IMR-90 (cell line): Measurements from ENCODE around the gene BATF. TPM values are rescaled to one million over a fixed set of nuclear protein-coding genes. Genes with fewer than 3 reads are reported as not detected.

ENCODE experiments used
- ATAC-seq: fragments of 200-7000 bp; cut with Tn5 transposase; 2 replicates; pipeline ENCODE4 v1.9.1; 2020; ENCODE audit warnings: low read depth, mild to moderate bottlenecking, moderate library complexity
- BruUV-seq: library from RNA; stranded (reverse); fragments of 400-500 nt; replicated peaks from 2 replicates; lab custom pipeline; 2021; lab: Mats Ljungman, UMichigan
- CTCF ChIA-PET: fragments of 300-600 bp; formaldehyde crosslinking; extraction: SDS; loops from one replicate; lab custom pipeline; 2021; ENCODE audit warnings: antibody characterized with exemption; lab: Yijun Ruan, JAX
- POLR2A ChIA-PET: fragments of 300-600 bp; sonication (Branson Sonifier 250); formaldehyde crosslinking; loops from one replicate; lab custom pipeline; 2022; ENCODE audit warnings: antibody characterized with exemption; ENCODE audit not compliant: unreplicated experiment; lab: Charles Lee
- DNase-seq: peaks from one replicate; pipeline ENCODE4 v3.0.0; 2013
- H2AFZ ChIP-seq: replicated peaks from 2 replicates; pipeline ENCODE3; 2013; ENCODE audit warnings: low read length, mild to moderate bottlenecking; ENCODE audit not compliant: poor library complexity
- H2AK5ac ChIP-seq: 2 replicates; pipeline ENCODE4 v1.6.1; 2013; ENCODE audit warnings: low read depth, low read length, inconsistent platforms
- H2AK9ac ChIP-seq: replicated peaks from 2 replicates; pipeline ENCODE3; 2013; ENCODE audit warnings: mild to moderate bottlenecking, low read depth, low read length, moderate library complexity; ENCODE audit not compliant: poor library complexity
- H2BK120ac ChIP-seq: 2 replicates; pipeline ENCODE4 v1.6.1; 2013; ENCODE audit warnings: low read depth, low read length, inconsistent platforms
- H2BK15ac ChIP-seq: 3 replicates; pipeline ENCODE4 v1.6.1; 2013; ENCODE audit warnings: low read depth, low read length, inconsistent platforms
- H2BK20ac ChIP-seq: 2 replicates; pipeline ENCODE4 v1.6.1; 2013; ENCODE audit warnings: low read depth, mild to moderate bottlenecking, inconsistent platforms, low read length, moderate library complexity
- H2BK5ac ChIP-seq: 2 replicates; pipeline ENCODE4 v1.6.1; 2013; ENCODE audit warnings: mild to moderate bottlenecking, low read depth, low read length, inconsistent platforms; ENCODE audit not compliant: poor library complexity, severe bottlenecking
- H3K14ac ChIP-seq: replicated peaks from 2 replicates; pipeline ENCODE4 v1.6.1; 2013; ENCODE audit warnings: low read depth, low read length, inconsistent platforms
- H3K18ac ChIP-seq: 2 replicates; pipeline ENCODE4 v1.6.1; 2013; ENCODE audit warnings: low read depth, low read length, control low read depth
- H3K23ac ChIP-seq: 2 replicates; pipeline ENCODE4 v1.6.1; 2013; ENCODE audit warnings: low read depth, low read length, inconsistent platforms
- H3K27ac ChIP-seq: 2 replicates; pipeline ENCODE4 v1.5.1; 2013; ENCODE audit warnings: mild to moderate bottlenecking, control low read depth, low read length; ENCODE audit not compliant: insufficient read depth
- H3K27me3 ChIP-seq: 2 replicates; pipeline ENCODE4 v1.6.1; 2013; ENCODE audit warnings: low read length; ENCODE audit not compliant: control insufficient read depth, insufficient read depth
- H3K36me3 ChIP-seq: 2 replicates; pipeline ENCODE4 v1.6.1; 2013; ENCODE audit warnings: low read length, mixed read lengths; ENCODE audit not compliant: control insufficient read depth, insufficient read depth
- H3K4ac ChIP-seq: 2 replicates; pipeline ENCODE4 v1.6.1; 2013; ENCODE audit warnings: low read depth, low read length, inconsistent platforms
- H3K4me1 ChIP-seq: 2 replicates; pipeline ENCODE4 v1.6.1; 2013; ENCODE audit warnings: low read length, mixed read lengths; ENCODE audit not compliant: control insufficient read depth, insufficient read depth
- H3K4me2 ChIP-seq: 2 replicates; pipeline ENCODE4 v1.6.1; 2013; ENCODE audit warnings: low read depth, mild to moderate bottlenecking, control low read depth, low read length, moderate library complexity
- H3K4me3 ChIP-seq: 2 replicates; pipeline ENCODE4 v1.5.1; 2013; ENCODE audit warnings: low read depth, mild to moderate bottlenecking, control low read depth, low read length, moderate library complexity; ENCODE audit not compliant: insufficient read depth
- H3K56ac ChIP-seq: 2 replicates; pipeline ENCODE4 v1.6.1; 2013; ENCODE audit warnings: low read length, inconsistent platforms; ENCODE audit not compliant: insufficient read depth; ENCODE audit errors: extremely low read depth
- H3K79me1 ChIP-seq, 2 experiments: 2 replicates each; pipeline ENCODE4 v1.6.1; 2013; ENCODE audit warnings: low read length in 2 of 2, inconsistent platforms in 1 of 2, low read depth in 1 of 2
- H3K9ac ChIP-seq: 2 replicates; pipeline ENCODE4 v1.6.1; 2013; ENCODE audit warnings: low read depth, low read length, control low read depth
- H3K9me1 ChIP-seq: 2 replicates; pipeline ENCODE4 v1.6.1; 2013; ENCODE audit warnings: low read length, inconsistent platforms; ENCODE audit not compliant: insufficient read depth
- H3K9me3 ChIP-seq: 2 replicates; pipeline ENCODE4 v1.6.1; 2013; ENCODE audit warnings: low read length; ENCODE audit not compliant: control insufficient read depth, insufficient read depth
- H4K20me1 ChIP-seq: 2 replicates; pipeline ENCODE4 v1.6.1; 2013; ENCODE audit warnings: low read length, inconsistent platforms; ENCODE audit not compliant: insufficient read depth
- H4K5ac ChIP-seq: 2 replicates; pipeline ENCODE4 v1.6.1; 2013; ENCODE audit warnings: mild to moderate bottlenecking, low read depth, low read length, control low read depth
- H4K8ac ChIP-seq, 2 experiments: 2 replicates each; pipeline ENCODE4 v1.6.1; 2013; ENCODE audit warnings: low read depth in 2 of 2, low read length in 2 of 2, control low read depth in 1 of 2, inconsistent platforms in 1 of 2
- H4K91ac ChIP-seq: 2 replicates; pipeline ENCODE4 v1.6.1; 2013; ENCODE audit warnings: low read depth, low read length, inconsistent platforms; ENCODE audit not compliant: insufficient read depth
- BHLHE40 ChIP-seq: fragments of 150-350 bp; IDR thresholded peaks from 2 replicates; pipeline ENCODE4 v1.6.1; 2016; ENCODE audit warnings: mild to moderate bottlenecking, low read depth, low read length
- CEBPB ChIP-seq: IDR thresholded peaks from 2 replicates; pipeline ENCODE4 v1.6.1; 2012; ENCODE audit warnings: low read depth, low read length, improper control_type of control experiment
- CHD1 ChIP-seq: IDR thresholded peaks from 2 replicates; pipeline ENCODE4 v1.6.1; 2012; ENCODE audit warnings: low read depth, low read length, improper control_type of control experiment
- CTCF ChIP-seq: conservative IDR thresholded peaks from 2 replicates; pipeline ENCODE4 v1.5.1; 2012; ENCODE audit warnings: mild to moderate bottlenecking, low read depth, low read length, improper control_type of control experiment
- ELK1 ChIP-seq: fragments of 150-350 bp; IDR thresholded peaks from 2 replicates; pipeline ENCODE4 v1.6.1; 2016; ENCODE audit warnings: low read depth, mild to moderate bottlenecking, low read length, moderate library complexity, borderline replicate concordance
- FOS ChIP-seq: fragments of 150-350 bp; IDR thresholded peaks from 2 replicates; pipeline ENCODE4 v1.6.1; 2016; ENCODE audit warnings: low read depth, low read length
- MAFK ChIP-seq: IDR thresholded peaks from 2 replicates; pipeline ENCODE4 v1.6.1; 2012; ENCODE audit warnings: low read depth, low read length, improper control_type of control experiment
- MAZ ChIP-seq: IDR thresholded peaks from 2 replicates; pipeline ENCODE4 v1.6.1; 2012; ENCODE audit warnings: low read depth, mild to moderate bottlenecking, low read length, improper control_type of control experiment, moderate library complexity, borderline replicate concordance
- MXI1 ChIP-seq: IDR thresholded peaks from 2 replicates; pipeline ENCODE4 v1.6.1; 2012; ENCODE audit warnings: low read depth, mild to moderate bottlenecking, low read length, moderate library complexity, borderline replicate concordance
- NFE2L2 ChIP-seq: fragments of 150-350 bp; IDR thresholded peaks from 2 replicates; pipeline ENCODE4 v1.6.1; 2016; ENCODE audit warnings: low read depth, mild to moderate bottlenecking, low read length
- POLR2A ChIP-seq: IDR thresholded peaks from 2 replicates; pipeline ENCODE4 v1.6.1; 2012; ENCODE audit warnings: mild to moderate bottlenecking, low read depth, low read length
- RAD21 ChIP-seq: IDR thresholded peaks from 2 replicates; pipeline ENCODE4 v1.6.1; 2012; ENCODE audit warnings: low read length, improper control_type of control experiment
- RCOR1 ChIP-seq: IDR thresholded peaks from 2 replicates; pipeline ENCODE4 v1.6.1; 2012; ENCODE audit warnings: mild to moderate bottlenecking, low read length, improper control_type of control experiment; ENCODE audit not compliant: insufficient replicate concordance
- RFX5 ChIP-seq: IDR thresholded peaks from 2 replicates; pipeline ENCODE4 v1.8.0; 2012; ENCODE audit warnings: low read depth, mild to moderate bottlenecking, low read length, moderate library complexity
- SMC3 ChIP-seq: fragments of 150-350 bp; IDR thresholded peaks from 2 replicates; pipeline ENCODE4 v1.6.1; 2016; ENCODE audit warnings: low read depth, mild to moderate bottlenecking, antibody characterized with exemption, low read length, moderate library complexity
- USF2 ChIP-seq: fragments of 150-350 bp; IDR thresholded peaks from 2 replicates; pipeline ENCODE4 v1.6.1; 2017; ENCODE audit warnings: mild to moderate bottlenecking, antibody characterized with exemption, low read length, low read depth
- WGBS, 2 experiments: methylation state at CpG; one replicate each; pipeline versions ENCODE4 v1.1.5 to v1.1.7; 2013; ENCODE audit warnings: missing lambda C conversion rate in 2 of 2; ENCODE audit not compliant: insufficient read length in 1 of 2; ENCODE audit errors: extremely low coverage in 2 of 2; 5-methylcytosine and 5-hydroxymethylcytosine counted together
- dilution Hi-C: fragments of 300-500 bp; cut with HindIII; formaldehyde crosslinking; loops from one replicate; pipeline ENCODE4 v1.14.3; 2018; ENCODE audit warnings: low sequenced_read_pairs; ENCODE audit not compliant: unreplicated experiment
- in situ Hi-C: fragments of 300-500 bp; cut with MboI; formaldehyde crosslinking; loops from 3 replicates; pipeline ENCODE4 v1.14.3; 2019; ENCODE audit warnings: low sequenced_read_pairs, inconsistent platforms, mixed read lengths
- intact Hi-C: fragments of 100-400 bp; cut with micrococcal nuclease; formaldehyde crosslinking; loops from 2 replicates; pipeline ENCODE4 v1.10.0; 2022
- polyA plus RNA-seq, 3 experiments: library from polyadenylated mRNA; depleted of rRNA; stranded (reverse); fragments of >200 nt; gene quantifications; 2 replicates each; pipeline ENCODE4 v1.2.3, GENCODE V29; 2012; ENCODE audit warnings: low replicate concordance in 1 of 3
- total RNA-seq: library from RNA; depleted of rRNA; stranded (reverse); fragments of >200 nt; gene quantifications from 2 replicates; pipeline ENCODE4 v1.2.3, GENCODE V29; 2012

Gene BATF
- total and polyA plus RNA-seq, 2 of the 4 experiments (the other 2 are of a cell fraction) = not detected

- Histone ChIP-seq H3K14ac (no peak overlapping the region), H2AK5ac (no peak overlapping the region), H2BK15ac (no peak overlapping the region), H3K9me3 (no peaks in the 10 kb centered on the region), H4K91ac (no peak overlapping the region), H2BK120ac (no peak overlapping the region), H3K4me2 (no peak overlapping the region), H3K9ac (no peak overlapping the region), H2AFZ (no peak overlapping the region), H2BK20ac (no peak overlapping the region), H4K20me1 (no peaks in the 10 kb centered on the region), H4K8ac (no peak overlapping the region), H3K23ac (no peak overlapping the region), H3K79me1 (no peaks in the 10 kb centered on the region), H3K9me1 (no peaks in the 10 kb centered on the region), H3K4me3 (no peak overlapping the region), H3K56ac (no peak overlapping the region), H3K4me1 (no peaks in the 10 kb centered on the region), H3K27me3 (peaks cover 12% of the 10 kb centered on the region), H3K27ac (no peak overlapping the region), H4K5ac (no peak overlapping the region), H3K36me3 (no peaks in the 10 kb centered on the region), H3K4ac (no peak overlapping the region), H3K18ac (no peak overlapping the region), H2BK5ac (no peak overlapping the region), H2AK9ac (peak overlapping the region; percentile 16)
- no CpG with 5 or more reads among the region's 4 CpGs for WGBS, 2 experiments
- dilution Hi-C loops = no loop called here
- ATAC-seq (no peak), DNase-seq (no peak)
- BruUV-seq = no TSS peak
- CTCF ChIA-PET = interaction anchor here (0.5 kb wide), 1 partner anchor 186 kb away, joined by 3 read pairs; no protein-coding TSS in a partner anchor
- TF ChIP-seq RFX5 (no peak), CTCF (no peak), FOS (no peak), RAD21 (no peak), BHLHE40 (no peak), CEBPB (no peak), CHD1 (no peak), RCOR1 (no peak), MXI1 (no peak), SMC3 (no peak), MAFK (no peak), MAZ (no peak), NFE2L2 (no peak), USF2 (no peak), ELK1 (no peak), POLR2A (no peak)
- in situ Hi-C loops = no loop called here
- intact Hi-C loops = no loop called here
- POLR2A ChIA-PET = no interaction called here
These were observed 25.1 kb upstream of the BATF start for GRCh38 chr14:75497191-75497590.
